H9 (cell line): ENCODE data around the gene FBN2. TPM values are rescaled to one million over a fixed set of nuclear protein-coding genes. Genes with fewer than 3 reads are reported as not detected.

ENCODE experiments used
- DNase-seq: peaks from one replicate; pipeline ENCODE4 v3.0.0-alpha.2; 2017
- H2AFZ ChIP-seq: one replicate; pipeline ENCODE4 v1.6.1; 2013; ENCODE audit warnings: mild to moderate bottlenecking, low read length, control low read depth, moderate library complexity
- H2AK5ac ChIP-seq: 2 replicates; pipeline ENCODE4 v1.6.1; 2013; ENCODE audit warnings: low read length, control low read depth, mixed read lengths; ENCODE audit not compliant: insufficient read length
- H2BK120ac ChIP-seq: one replicate; pipeline ENCODE4 v1.6.1; 2013; ENCODE audit warnings: low read depth, mild to moderate bottlenecking, low read length, control low read depth, inconsistent platforms; ENCODE audit not compliant: poor library complexity, severe bottlenecking
- H2BK12ac ChIP-seq: 2 replicates; pipeline ENCODE4 v1.6.1; 2013; ENCODE audit warnings: low read length, control low read depth, mixed read lengths, low read depth; ENCODE audit not compliant: insufficient read length
- H2BK15ac ChIP-seq: 2 replicates; pipeline ENCODE4 v1.6.1; 2013; ENCODE audit warnings: low read depth, low read length, control low read depth
- H2BK20ac ChIP-seq: one replicate; pipeline ENCODE4 v1.6.1; 2013; ENCODE audit warnings: low read depth, mild to moderate bottlenecking, low read length, control low read depth, inconsistent platforms; ENCODE audit not compliant: poor library complexity, severe bottlenecking
- H2BK5ac ChIP-seq: 2 replicates; pipeline ENCODE4 v1.6.1; 2013; ENCODE audit warnings: low read length, control low read depth, mixed read lengths; ENCODE audit not compliant: insufficient read length
- H3K14ac ChIP-seq: 2 replicates; pipeline ENCODE4 v1.6.1; 2013; ENCODE audit warnings: low read length, control low read depth; ENCODE audit not compliant: insufficient read depth
- H3K18ac ChIP-seq: 2 replicates; pipeline ENCODE4 v1.6.1; 2013; ENCODE audit warnings: low read depth, mild to moderate bottlenecking, mixed read lengths, low read length, control low read depth; ENCODE audit not compliant: insufficient read length
- H3K23ac ChIP-seq: 2 replicates; pipeline ENCODE4 v1.6.1; 2013; ENCODE audit warnings: low read length, control low read depth, mixed read lengths, low read depth; ENCODE audit not compliant: insufficient read length
- H3K23me2 ChIP-seq: 2 replicates; pipeline ENCODE4 v1.6.1; 2013; ENCODE audit warnings: low read depth, mild to moderate bottlenecking, mixed read lengths, low read length, control low read depth; ENCODE audit not compliant: insufficient read length, poor library complexity, severe bottlenecking
- H3K27ac ChIP-seq: 2 replicates; pipeline ENCODE4 v1.5.1; 2013; ENCODE audit warnings: low read length, control low read depth, mixed read lengths, low read depth; ENCODE audit not compliant: insufficient read length
- H3K27me3 ChIP-seq: 2 replicates; pipeline ENCODE4 v1.6.1; 2013; ENCODE audit warnings: low read length, control low read depth, inconsistent platforms; ENCODE audit not compliant: insufficient read depth
- H3K4ac ChIP-seq: 2 replicates; pipeline ENCODE4 v1.6.1; 2013; ENCODE audit warnings: low read depth, mild to moderate bottlenecking, control low read depth, inconsistent platforms, low read length, moderate library complexity
- H3K4me1 ChIP-seq: 2 replicates; pipeline ENCODE4 v1.6.1; 2013; ENCODE audit warnings: low read length, control low read depth, inconsistent platforms; ENCODE audit not compliant: insufficient read depth
- H3K4me2 ChIP-seq: 2 replicates; pipeline ENCODE4 v1.6.1; 2013; ENCODE audit warnings: low read length, control low read depth, mixed read lengths; ENCODE audit not compliant: insufficient read length, insufficient read depth
- H3K56ac ChIP-seq: 2 replicates; pipeline ENCODE4 v1.6.1; 2013; ENCODE audit warnings: low read depth, mild to moderate bottlenecking, mixed read lengths, low read length, control low read depth; ENCODE audit not compliant: insufficient read length
- H3K79me1 ChIP-seq: 2 replicates; pipeline ENCODE4 v1.6.1; 2013; ENCODE audit warnings: low read depth, mild to moderate bottlenecking, moderate library complexity, low read length, control low read depth, inconsistent platforms; ENCODE audit not compliant: insufficient read depth, poor library complexity, severe bottlenecking
- H3K79me2 ChIP-seq: 2 replicates; pipeline ENCODE4 v1.6.1; 2013; ENCODE audit warnings: low read length, control low read depth, inconsistent platforms; ENCODE audit not compliant: insufficient read depth
- H3K9ac ChIP-seq: 2 replicates; pipeline ENCODE4 v1.6.1; 2013; ENCODE audit warnings: low read length, control low read depth, mixed read lengths; ENCODE audit not compliant: insufficient read length; ENCODE audit errors: extremely low read depth
- H3K9me3 ChIP-seq: one replicate; pipeline ENCODE4 v1.6.1; 2013; ENCODE audit warnings: low read depth, low read length, inconsistent platforms; ENCODE audit not compliant: control insufficient read depth
- H3T11ph ChIP-seq: one replicate; pipeline ENCODE4 v1.6.1; 2013; ENCODE audit warnings: mild to moderate bottlenecking, low read length, control low read depth, inconsistent platforms
- H4K20me1 ChIP-seq: one replicate; pipeline ENCODE4 v1.6.1; 2013; ENCODE audit not compliant: control insufficient read depth, insufficient read length, insufficient read depth
- H4K5ac ChIP-seq: 2 replicates; pipeline ENCODE4 v1.6.1; 2013; ENCODE audit warnings: low read depth, mild to moderate bottlenecking, mixed read lengths, low read length, control low read depth; ENCODE audit not compliant: insufficient read length
- H4K8ac ChIP-seq: replicated peaks from 2 replicates; pipeline ENCODE4 v1.6.1; 2013; ENCODE audit warnings: low read length, control low read depth, mixed read lengths, low read depth; ENCODE audit not compliant: insufficient read length
- H4K91ac ChIP-seq: 2 replicates; pipeline ENCODE4 v1.6.1; 2013; ENCODE audit warnings: low read depth, mild to moderate bottlenecking, moderate library complexity, mixed read lengths, low read length, control low read depth; ENCODE audit not compliant: insufficient read length
- H3K27ac Mint-ChIP-seq, 3 experiments: 2 replicates in 2 of 3; 3 replicates in 1 of 3; pipeline ENCODE4 v1.8.0; 2020 to 2021; ENCODE audit warnings: mixed read lengths in 3 of 3, mild to moderate bottlenecking in 1 of 3, moderate library complexity in 1 of 3
- H3K27me3 Mint-ChIP-seq: 2 replicates; pipeline ENCODE4 v1.8.0; 2021; ENCODE audit warnings: low read depth, mild to moderate bottlenecking, moderate library complexity, mixed read lengths
- H3K36me3 Mint-ChIP-seq, 3 experiments: 2 replicates in 2 of 3; 3 replicates in 1 of 3; pipeline ENCODE4 v1.8.0; 2020 to 2021; ENCODE audit warnings: low read depth in 3 of 3, mixed read lengths in 3 of 3; ENCODE audit not compliant: insufficient read depth in 1 of 3
- H3K4me1 Mint-ChIP-seq, 2 experiments: 2 replicates each; pipeline ENCODE4 v1.8.0; 2020; ENCODE audit warnings: mixed read lengths in 2 of 2
- H3K4me3 Mint-ChIP-seq, 2 experiments: 2 replicates in 1 of 2; 3 replicates in 1 of 2; pipeline ENCODE4 v1.8.0; 2020 to 2021; ENCODE audit warnings: mild to moderate bottlenecking in 2 of 2, mixed read lengths in 2 of 2, moderate library complexity in 1 of 2
- H3K9me3 Mint-ChIP-seq, 2 experiments: 2 replicates in 1 of 2; 3 replicates in 1 of 2; pipeline ENCODE4 v1.8.0; 2020; ENCODE audit warnings: mild to moderate bottlenecking in 2 of 2, mixed read lengths in 2 of 2, moderate library complexity in 1 of 2
- CTCF ChIP-seq: fragments of 200-600 bp; sonication (generic); conservative IDR thresholded peaks from 3 replicates; pipeline ENCODE4 v1.8.0; 2021; ENCODE audit warnings: antibody characterized with exemption, mild to moderate bottlenecking
- WGBS: extraction: QIAGEN DNeasy Blood & Tissue Kit; methylation state at CpG from one replicate; pipeline ENCODE4 v1.1.7; 2013; ENCODE audit warnings: missing lambda C conversion rate, low lambda C conversion rate, mixed read lengths; ENCODE audit not compliant: insufficient read length; ENCODE audit errors: extremely low coverage; 5-methylcytosine and 5-hydroxymethylcytosine counted together
- total RNA-seq: library from RNA; stranded (reverse); gene quantifications from 2 replicates; pipeline ENCODE4 v1.2.1, GENCODE V29; 2021

Gene FBN2
- total RNA-seq, 1 experiment from 2014 or later, result 8.3 TPM

GRCh38 chr5:128512894-128513293 lies 25.2 kb downstream of the FBN2 start:
- Histone ChIP-seq H2AK5ac (no peak overlapping the region), H3K4me1 (no peaks in the 10 kb centered on the region), H2AFZ (no peak overlapping the region), H3K4ac (no peak overlapping the region), H4K20me1 (no peaks in the 10 kb centered on the region), H3T11ph (no peak overlapping the region), H3K27ac (no peak overlapping the region), H3K4me2 (no peak overlapping the region), H4K8ac (no peak overlapping the region), H3K79me1 (no peaks in the 10 kb centered on the region), H2BK120ac (no peak overlapping the region), H2BK20ac (no peak overlapping the region), H3K9ac (no peak overlapping the region), H2BK15ac (no peak overlapping the region), H2BK5ac (no peak overlapping the region), H4K91ac (no peak overlapping the region), H3K18ac (no peak overlapping the region), H3K14ac (no peak overlapping the region), H3K27me3 (no peaks in the 10 kb centered on the region), H3K79me2 (no peaks in the 10 kb centered on the region), H3K23ac (no peak overlapping the region), H3K56ac (no peak overlapping the region), H4K5ac (no peak overlapping the region), H2BK12ac (no peak overlapping the region), H3K23me2 (no peaks in the 10 kb centered on the region), H3K9me3 (no peaks in the 10 kb centered on the region)
- Mint-ChIP-seq H3K36me3 (peaks cover 0 to 13% (median 9%) of the 10 kb centered on the region in 3 experiments; a peak in 5 of 7 replicates), H3K27me3 (no peaks in the 10 kb centered on the region), H3K4me1 (no peaks in the 10 kb centered on the region), H3K27ac (no peak overlapping the region), H3K4me3 (no peak overlapping the region), H3K9me3 (peaks cover 0 to 3% of the 10 kb centered on the region in 2 experiments; a peak in 3 of 5 replicates)
- WGBS, result no CpG with 5 or more reads among the region's 2 CpGs
- no peak for DNase-seq
- TF ChIP-seq CTCF, result no peak
